ENCODE data around the gene PPAT. TPM values are rescaled to one million over a fixed set of nuclear protein-coding genes. Genes with fewer than 3 reads are reported as not detected.
"Not testable (repeated sequence)": the region's sequence is repeated elsewhere in the genome, so short reads cannot be mapped to it uniquely, and the experiment has no call there.

Gene PPAT
- total and polyA plus RNA-seq, 2 donors (not counting 3 experiments of a cell fraction or from before 2014, with no cell fraction given) = 4.3 to 25.5 TPM

- Histone ChIP-seq H3K4me1 (ENCODE audit: control insufficient read depth, extremely low read depth, insufficient read depth, low read length) (peaks cover 3% of the 10 kb centered on the region), H3K27me3 (ENCODE audit: control insufficient read depth in 2 of 2, insufficient read depth in 2 of 2, low read length in 2 of 2) (no peaks in the 10 kb centered on the region), H2AFZ (ENCODE audit: low read depth, low read length) (no peak overlapping the region), H3K4me2 (ENCODE audit: insufficient read depth, low read length) (no peak overlapping the region), H3K9me3 (replicated peaks; ENCODE audit: control insufficient read depth, insufficient read depth, low read length) (no peaks in the 10 kb centered on the region), H3K9ac (replicated peaks; ENCODE audit: extremely low read depth, insufficient read depth, low read length) (no peak overlapping the region), H3K79me2 (ENCODE audit: control insufficient read depth, insufficient read depth, low read length) (no peaks in the 10 kb centered on the region), H3K36me3 (ENCODE audit: control insufficient read depth in 2 of 2, extremely low read depth in 1 of 2, insufficient read depth in 2 of 2, low read length in 2 of 2) (no peaks in the 10 kb centered on the region), H4K20me1 (replicated peaks; ENCODE audit: control insufficient read depth, extremely low read depth, insufficient read depth, low read length) (no peaks in the 10 kb centered on the region), H3K4me3 (replicated peaks in 1 of 3; ENCODE audit: insufficient read depth in 1 of 3, low read depth in 1 of 3, low read length in 3 of 3) (no peak overlapping the region), H3K27ac (ENCODE audit: insufficient read depth, low read depth, low read length) (no peak overlapping the region), H3K9me1 (replicated peaks; ENCODE audit: control insufficient read depth, extremely low read depth, insufficient read depth, low read length) (no peaks in the 10 kb centered on the region)
- ChIA-PET CTCF (no interaction called here), POLR2A (no interaction called here)
- TF ChIP-seq JUN (IDR thresholded peaks at IDR 0.05; ENCODE audit: borderline replicate concordance, insufficient read depth, insufficient read length, low read depth) (no peak), MAX (IDR thresholded peaks at IDR 0.05; ENCODE audit: insufficient read depth, insufficient read length) (no peak), CTCF (IDR thresholded peaks at IDR 0.05; ENCODE audit: extremely low read depth in 1 of 2, insufficient read depth in 1 of 2, low read depth in 1 of 2, low read length in 2 of 2) (no peak), GATA2 (IDR thresholded peaks at IDR 0.05; ENCODE audit: insufficient read depth, insufficient read length, low read depth, low read length) (no peak), POLR2AphosphoS5 (IDR thresholded peaks at IDR 0.05; ENCODE audit: insufficient read depth, low read depth, low read length) (no peak), FOS (IDR thresholded peaks at IDR 0.05; ENCODE audit: borderline replicate concordance, insufficient read depth, low read length) (no peak), MYC (IDR thresholded peaks at IDR 0.05; ENCODE audit: low read depth, low read length) (no peak), EZH2 (IDR thresholded peaks at IDR 0.05; ENCODE audit: borderline replicate concordance, low read depth, low read length, severe bottlenecking) (no peak)
- dilution Hi-C loops (cut with MboI; ENCODE audit: extremely low pct_ligation_motif_present, low sequenced_read_pairs) (no loop called here), intact Hi-C loops (cut with micrococcal nuclease) (no loop called here)
- DNase-seq (ENCODE audit: low read depth, low spot score) (no peak), FAIRE-seq (no peak)
- BruUV-seq (replicated peaks) = no TSS peak
Measured at GRCh38 chr4:56370377-56370776, 65.0 kb downstream of the PPAT start.

GRCh38 chr4:56362981-56363380 is 72.4 kb downstream of the PPAT start:
- H3K79me2 ChIP-seq (ENCODE audit: control insufficient read depth, insufficient read depth, low read length); POLR2A ChIA-PET; H3K36me3 ChIP-seq (ENCODE audit: control insufficient read depth in 2 of 2, extremely low read depth in 1 of 2, insufficient read depth in 2 of 2, low read length in 2 of 2); H4K20me1 ChIP-seq (replicated peaks; ENCODE audit: control insufficient read depth, extremely low read depth, insufficient read depth, low read length); H3K4me3 ChIP-seq (replicated peaks in 1 of 3; ENCODE audit: insufficient read depth in 1 of 3, low read depth in 1 of 3, low read length in 3 of 3); H3K9ac ChIP-seq (replicated peaks; ENCODE audit: extremely low read depth, insufficient read depth, low read length); BruUV-seq (replicated peaks); H3K4me1 ChIP-seq (ENCODE audit: control insufficient read depth, extremely low read depth, insufficient read depth, low read length); H3K9me3 ChIP-seq (replicated peaks; ENCODE audit: control insufficient read depth, insufficient read depth, low read length); H3K9me1 ChIP-seq (replicated peaks; ENCODE audit: control insufficient read depth, extremely low read depth, insufficient read depth, low read length); H2AFZ ChIP-seq (ENCODE audit: low read depth, low read length); FAIRE-seq; H3K27ac ChIP-seq (ENCODE audit: insufficient read depth, low read depth, low read length); dilution Hi-C loops (cut with MboI; ENCODE audit: extremely low pct_ligation_motif_present, low sequenced_read_pairs); H3K4me2 ChIP-seq (ENCODE audit: insufficient read depth, low read length); H3K27me3 ChIP-seq (ENCODE audit: control insufficient read depth in 2 of 2, insufficient read depth in 2 of 2, low read length in 2 of 2); intact Hi-C loops (cut with micrococcal nuclease); DNase-seq (ENCODE audit: low read depth, low spot score); CTCF ChIA-PET: not testable (repeated sequence)
